Esophagus muscularis mucosa (tissue), 4 donors: ENCODE measurements around the gene AKAP12. TPM values are rescaled to one million over a fixed set of nuclear protein-coding genes. Genes with fewer than 3 reads are reported as not detected.

ENCODE experiments used
- DNase-seq: peaks from one replicate; pipeline ENCODE4 v3.0.0-alpha.2; 2017; ENCODE audit errors: extremely low spot score
- H3K27ac ChIP-seq, 4 donors: fragments of 200-600 bp; sonication (generic); replicated peaks in 1 of 4; 1 replicate in 3 of 4; 2 replicates in 1 of 4; pipeline ENCODE4 v1.5.1; 2016 to 2019; ENCODE audit warnings: mild to moderate bottlenecking in 1 of 4
- H3K27me3 ChIP-seq, 4 donors: fragments of 200-600 bp; sonication (generic); one replicate each; pipeline versions ENCODE4 v1.5.1 to v1.6.0; 2016 to 2019
- H3K36me3 ChIP-seq, 4 donors: fragments of 200-600 bp; sonication (generic); one replicate each; pipeline ENCODE4 v1.5.1; 2016 to 2019
- H3K4me1 ChIP-seq, 4 donors: fragments of 200-600 bp; sonication (generic); one replicate each; pipeline ENCODE4 v1.5.1; 2016 to 2019
- H3K4me3 ChIP-seq, 4 donors: fragments of 200-600 bp; sonication (generic); 1 replicate in 2 of 4; 2 replicates in 2 of 4; pipeline ENCODE4 v1.5.1; 2016 to 2019; ENCODE audit warnings: mild to moderate bottlenecking in 4 of 4, moderate library complexity in 1 of 4
- H3K9me3 ChIP-seq, 4 donors: fragments of 200-600 bp; sonication (generic); 1 replicate in 3 of 4; 2 replicates in 1 of 4; pipeline ENCODE4 v1.5.1; 2016 to 2019
- CTCF ChIP-seq, 3 experiments: fragments of 200-600 bp in 2 of 3; fragments of 450-650 bp in 1 of 3; sonication (generic) in 2 of 3; IDR thresholded peaks; one replicate each; pipeline ENCODE4 v1.5.1; 2017 to 2019; ENCODE audit warnings: antibody characterized with exemption in 3 of 3, mild to moderate bottlenecking in 2 of 3, moderate library complexity in 1 of 3
- EP300 ChIP-seq: sonication (generic); formaldehyde crosslinking; IDR thresholded peaks from one replicate; pipeline ENCODE4 v1.6.1; 2017; ENCODE audit warnings: antibody characterized with exemption
- POLR2A ChIP-seq: fragments of 450-650 bp; IDR thresholded peaks from one replicate; pipeline ENCODE4 v1.6.1; 2017; ENCODE audit warnings: antibody characterized with exemption, moderate library complexity, mild to moderate bottlenecking, low read depth
- POLR2AphosphoS5 ChIP-seq, 2 donors: sonication (generic); formaldehyde crosslinking; IDR thresholded peaks; one replicate each; pipeline ENCODE4 v1.6.1; 2017; ENCODE audit warnings: antibody characterized with exemption in 2 of 2
- WGBS: methylation state at CpG from one replicate; pipeline ENCODE4 v1.1.5; 2018; 5-methylcytosine and 5-hydroxymethylcytosine counted together
- intact Hi-C: fragments of 100-400 bp; cut with DNase I; formaldehyde crosslinking; loops from one replicate; pipeline ENCODE4 v1.15.1; 2023
- total RNA-seq, 4 donors: library from RNA; depleted of rRNA; stranded (reverse); fragments of >200 nt; gene quantifications; one replicate each; pipeline versions ENCODE4 v1.1.0 to v1.2.1, GENCODE V29; 2016

AKAP12 gene
- total RNA-seq, 4 donors from 2014 or later: 108 to 215 (median 187) TPM

- no peaks in the 10 kb centered on the region for H3K36me3 ChIP-seq
- no peak for DNase-seq
- no peaks in the 10 kb centered on the region for H3K27me3 ChIP-seq
- intact Hi-C loops: no loop called here
- H3K4me3 ChIP-seq: no peak overlapping the region
- peaks cover 14 to 63% (median 49%) of the 10 kb centered on the region in 4 donors for H3K4me1 ChIP-seq
- TF ChIP-seq POLR2AphosphoS5 (IDR thresholded peaks at IDR 0.05) (no peak), EP300 (no peak), CTCF (IDR thresholded peaks at IDR 0.05) (no peak), POLR2A (no peak)
- 77% methylated on average over 4 of the region's 4 CpGs for WGBS
- H3K27ac ChIP-seq: peak overlapping the region; percentile 38 to 71 (median 54)
- no peaks in the 10 kb centered on the region for H3K9me3 ChIP-seq
Observed at GRCh38 chr6:151284548-151285017, 44.8 kb downstream of the AKAP12 start.

- Histone ChIP-seq H3K9me3 (no peaks in the 10 kb centered on the region), H3K4me3 (no peak overlapping the region), H3K36me3 (no peaks in the 10 kb centered on the region), H3K27me3 (no peaks in the 10 kb centered on the region), H3K27ac (peak overlapping the region; percentile 38 to 71 (median 54)), H3K4me1 (peaks cover 14 to 58% (median 47%) of the 10 kb centered on the region in 4 donors)
- TF ChIP-seq POLR2A: no peak
- TF ChIP-seq POLR2AphosphoS5 (IDR thresholded peaks at IDR 0.05): no peak
- TF ChIP-seq EP300: no peak
- no peak for TF ChIP-seq CTCF (IDR thresholded peaks at IDR 0.05)
- intact Hi-C loops: no loop called here
- DNase-seq: no peak
Observed at GRCh38 chr6:151285122-151285521, 45.4 kb downstream of the AKAP12 start.

- Histone ChIP-seq H3K4me3 (no peak overlapping the region), H3K27me3 (no peaks in the 10 kb centered on the region), H3K27ac (peak overlapping the region; percentile 38 to 71 (median 54)), H3K36me3 (no peaks in the 10 kb centered on the region), H3K9me3 (no peaks in the 10 kb centered on the region), H3K4me1 (peaks cover 14 to 61% (median 53%) of the 10 kb centered on the region in 4 donors)
- no peak for DNase-seq
- no peak for TF ChIP-seq POLR2A
- no peak for TF ChIP-seq EP300
- TF ChIP-seq POLR2AphosphoS5 (IDR thresholded peaks at IDR 0.05): no peak
- TF ChIP-seq CTCF (IDR thresholded peaks at IDR 0.05): no peak
- WGBS: 52% methylated on average over 7 of the region's 7 CpGs
- intact Hi-C loops: no loop called here
Observed at GRCh38 chr6:151286214-151286613, 46.4 kb downstream of the AKAP12 start.

DNA sequence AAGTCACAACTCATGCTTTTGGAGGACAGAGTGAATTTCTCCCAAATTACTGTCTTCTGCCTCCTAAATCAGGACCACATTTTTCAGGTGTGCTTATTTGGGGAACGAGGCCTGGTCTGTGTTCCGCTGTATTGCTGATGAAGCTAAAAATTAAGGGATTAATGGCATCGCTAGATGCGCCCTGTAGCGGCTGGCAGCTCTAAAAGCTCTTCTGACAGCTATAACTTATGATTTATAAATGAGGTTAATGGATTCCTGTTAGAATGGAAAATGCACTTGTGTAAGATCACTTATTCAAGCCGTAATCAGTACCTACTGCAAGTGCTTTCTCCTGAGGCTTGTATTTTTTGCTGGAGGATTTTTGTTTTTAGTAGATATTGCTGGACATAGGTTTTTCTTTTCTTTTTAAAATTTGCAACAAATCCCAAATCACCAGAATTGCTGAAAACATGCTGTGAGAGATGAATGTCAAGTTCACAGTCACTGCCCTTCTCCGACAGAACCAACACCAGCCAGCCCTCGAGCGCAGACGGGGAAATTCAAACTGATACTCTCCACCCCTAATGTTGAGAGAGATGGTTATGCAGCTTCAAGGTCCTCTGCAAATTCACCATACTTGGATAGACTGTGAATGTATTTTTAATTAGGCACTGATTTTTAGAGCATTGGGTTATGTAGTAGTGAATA is 49.1 kb downstream of the AKAP12 start:
- peaks cover 25 to 80% (median 73%) of the 10 kb centered on the region in 4 donors for H3K4me1 ChIP-seq

More for the DNA sequence above, 49.1 kb downstream of the AKAP12 start:
- Histone ChIP-seq H3K36me3 (no peaks in the 10 kb centered on the region), H3K27ac (peak overlapping the region in 3 of 4 donors; percentile 19 to 82 (median 33)), H3K27me3 (no peaks in the 10 kb centered on the region), H3K9me3 (no peaks in the 10 kb centered on the region), H3K4me3 (no peak overlapping the region)
- 75% methylated on average over 10 of the region's 10 CpGs for WGBS
- TF ChIP-seq EP300 (no peak), POLR2A (no peak), POLR2AphosphoS5 (IDR thresholded peaks at IDR 0.05) (no peak), CTCF (IDR thresholded peaks at IDR 0.05) (no peak)
- intact Hi-C loops: no loop called here
- no peak for DNase-seq
